PFSK-1 (cell line): ENCODE data around the gene SORL1-AS1.

Source experiments
- FOXP2 ChIP-seq: optimal IDR thresholded peaks from 2 replicates; pipeline ENCODE3; 2011; ENCODE audit warnings: borderline replicate concordance, control low read depth, inconsistent platforms; ENCODE audit not compliant: insufficient read depth; ENCODE audit errors: extremely low read length, extremely low read depth
- POLR2AphosphoS5 ChIP-seq: IDR thresholded peaks from 2 replicates; pipeline ENCODE4 v1.6.1; 2012; ENCODE audit warnings: low read depth, mild to moderate bottlenecking, control low read depth, low read length, moderate library complexity
- REST ChIP-seq, 2 experiments: IDR thresholded peaks; 2 replicates each; pipeline versions ENCODE4 v1.6.1 to v1.8.0; 2011 to 2012; ENCODE audit warnings: low read depth in 2 of 2, low read length in 2 of 2, control low read depth in 1 of 2, inconsistent platforms in 1 of 2, mild to moderate bottlenecking in 1 of 2, moderate library complexity in 1 of 2; ENCODE audit not compliant: insufficient read depth in 1 of 2
- SIN3A ChIP-seq: IDR thresholded peaks from 2 replicates; pipeline ENCODE4 v1.6.1; 2012; ENCODE audit warnings: mild to moderate bottlenecking, low read length, moderate library complexity, borderline replicate concordance; ENCODE audit not compliant: insufficient read depth
- TAF1 ChIP-seq: IDR thresholded peaks from 2 replicates; pipeline ENCODE4 v1.6.1; 2012; ENCODE audit warnings: low read length, control low read depth, borderline replicate concordance; ENCODE audit not compliant: insufficient read depth

- TF ChIP-seq TAF1 = no peak
- no peak for TF ChIP-seq POLR2AphosphoS5
- TF ChIP-seq SIN3A = no peak
- TF ChIP-seq REST (IDR thresholded peaks at IDR 0.05; ENCODE audit: insufficient read depth in 1 of 2, low read depth in 2 of 2, low read length in 2 of 2) = no peak
- no peak for TF ChIP-seq FOXP2
These were observed 9.1 kb upstream of the SORL1-AS1 start for GRCh38 chr11:121461843-121462242.
